Brain microvascular endothelial cell (primary cell): Measurements from ENCODE around the gene KLF13.
A peak's percentile ranks its signal among the peaks of the same experiment; 100 is the strongest.

Experiments used
- DNase-seq: peaks from one replicate; pipeline ENCODE4 v3.0.0-alpha.2; 2020
- H3K27ac ChIP-seq: fragments of 250-450 bp; sonication (Bioruptor Pico); 2 replicates; pipeline ENCODE4 v1.5.1; 2020; ENCODE audit warnings: mild to moderate bottlenecking, moderate library complexity
- H3K27me3 ChIP-seq: fragments of 250-450 bp; sonication (Bioruptor Pico); replicated peaks from 2 replicates; pipeline ENCODE4 v1.5.1; 2020; ENCODE audit warnings: mild to moderate bottlenecking
- H3K36me3 ChIP-seq: fragments of 250-450 bp; sonication (Bioruptor Pico); replicated peaks from 2 replicates; pipeline ENCODE4 v1.5.1; 2020; ENCODE audit warnings: mild to moderate bottlenecking
- H3K4me3 ChIP-seq: 2 replicates; pipeline ENCODE4 v1.5.1; 2011; ENCODE audit warnings: low read depth, mild to moderate bottlenecking, control low read depth, low read length, moderate library complexity
- in situ Hi-C: cut with HindIII; loops from 2 replicates; pipeline ENCODE4 v1.10.0; 2017; ENCODE audit warnings: low sequenced_read_pairs, low pct_ligation_motif_present
- TF ChIP-seq, protein P1 (sequence below): IDR thresholded peaks from 2 replicates; pipeline ENCODE4 v1.5.1; 2011; ENCODE audit warnings: low read depth, mild to moderate bottlenecking, moderate library complexity, low read length, control low read depth, inconsistent platforms; ENCODE audit errors: missing control alignments

KLF13 gene

DNA sequence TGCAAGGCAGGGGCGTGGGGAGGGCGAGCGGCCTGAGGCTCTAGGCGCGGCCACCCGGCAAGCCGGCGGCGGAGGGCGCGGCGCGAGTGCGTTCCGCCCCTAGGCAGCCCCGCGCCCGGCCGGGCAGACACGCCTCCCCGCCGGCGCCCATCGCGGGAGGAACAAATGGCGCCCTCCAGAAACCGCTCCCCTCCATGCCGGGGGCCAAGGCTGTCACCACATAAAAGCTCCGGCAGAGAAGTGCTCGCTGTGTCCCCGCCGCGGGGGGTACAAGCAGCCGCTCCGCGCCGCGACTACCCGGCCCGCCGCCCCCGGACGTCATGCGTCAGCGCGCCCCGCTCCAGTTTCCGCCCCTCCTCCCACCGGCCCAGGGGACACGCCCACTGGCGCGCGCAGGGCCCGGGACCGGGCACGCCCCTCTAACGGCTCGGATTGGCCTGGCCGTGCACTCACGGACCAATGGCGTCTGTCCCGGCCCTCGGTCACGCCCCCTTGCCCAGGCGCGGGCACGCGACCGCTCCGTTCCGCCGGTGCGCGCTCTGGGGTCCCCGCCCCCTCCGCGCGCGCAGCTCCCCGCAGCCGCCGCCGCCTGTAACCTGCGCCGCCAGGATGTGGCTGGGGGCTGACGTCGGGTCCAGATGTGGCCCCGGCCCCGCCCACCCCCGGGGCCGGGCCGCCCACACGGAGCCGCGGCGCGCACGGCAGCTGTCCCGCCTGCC is at the start of gene KLF13:
TSS of gene KLF13 (plus strand) at position 680 of the 719 bp plus-strand sequence. CDS start 378 bp downstream, outside the sequence.
- no peaks in the 10 kb centered on the region for H3K27me3 ChIP-seq
- no peaks in the 10 kb centered on the region for H3K36me3 ChIP-seq
- peak within 1 kb of the TSS; percentile 70 for H3K4me3 ChIP-seq
- in situ Hi-C loops, result no loop called here
- TF ChIP-seq, protein P1, sequence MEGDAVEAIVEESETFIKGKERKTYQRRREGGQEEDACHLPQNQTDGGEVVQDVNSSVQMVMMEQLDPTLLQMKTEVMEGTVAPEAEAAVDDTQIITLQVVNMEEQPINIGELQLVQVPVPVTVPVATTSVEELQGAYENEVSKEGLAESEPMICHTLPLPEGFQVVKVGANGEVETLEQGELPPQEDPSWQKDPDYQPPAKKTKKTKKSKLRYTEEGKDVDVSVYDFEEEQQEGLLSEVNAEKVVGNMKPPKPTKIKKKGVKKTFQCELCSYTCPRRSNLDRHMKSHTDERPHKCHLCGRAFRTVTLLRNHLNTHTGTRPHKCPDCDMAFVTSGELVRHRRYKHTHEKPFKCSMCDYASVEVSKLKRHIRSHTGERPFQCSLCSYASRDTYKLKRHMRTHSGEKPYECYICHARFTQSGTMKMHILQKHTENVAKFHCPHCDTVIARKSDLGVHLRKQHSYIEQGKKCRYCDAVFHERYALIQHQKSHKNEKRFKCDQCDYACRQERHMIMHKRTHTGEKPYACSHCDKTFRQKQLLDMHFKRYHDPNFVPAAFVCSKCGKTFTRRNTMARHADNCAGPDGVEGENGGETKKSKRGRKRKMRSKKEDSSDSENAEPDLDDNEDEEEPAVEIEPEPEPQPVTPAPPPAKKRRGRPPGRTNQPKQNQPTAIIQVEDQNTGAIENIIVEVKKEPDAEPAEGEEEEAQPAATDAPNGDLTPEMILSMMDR, result no peak
- DNase-seq, result peak; percentile 97
- peak within 1 kb of the TSS; percentile 93 for H3K27ac ChIP-seq

DNA sequence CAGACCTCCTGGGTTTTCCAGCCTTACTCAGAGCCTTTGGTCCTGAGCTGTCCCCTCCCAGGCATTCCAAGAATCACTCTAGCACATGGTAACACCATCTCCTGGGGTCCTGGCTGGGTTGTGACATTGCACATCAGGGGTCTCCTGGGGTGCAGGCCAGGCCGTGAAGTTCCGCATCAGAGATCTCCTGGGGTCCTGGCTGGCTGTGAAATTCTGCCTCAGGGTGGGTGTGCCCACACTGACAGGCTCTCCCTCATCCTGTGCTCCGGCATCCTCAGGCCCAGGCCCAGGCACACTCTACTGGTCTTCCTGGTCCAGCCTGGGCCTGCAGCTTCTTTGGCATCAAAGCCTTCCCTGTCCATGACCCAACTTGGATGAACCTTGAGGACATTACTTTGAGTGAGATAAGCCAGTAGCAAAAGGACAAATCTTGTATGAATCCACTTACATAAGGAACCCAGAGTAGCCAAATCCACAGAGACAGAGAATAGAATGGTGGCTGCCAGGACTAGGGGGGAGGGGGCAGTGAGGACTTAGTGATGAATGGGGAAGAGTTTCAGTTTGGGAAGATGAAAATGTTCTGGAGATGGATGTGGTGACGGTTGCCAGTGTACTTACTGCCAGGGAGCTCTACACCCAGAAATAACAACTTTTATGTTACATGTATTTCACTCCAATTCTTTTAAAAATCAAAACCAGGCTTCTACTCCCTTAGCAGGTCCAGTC is 49.1 kb upstream of the KLF13 start:
- in situ Hi-C loops, result no loop called here

DNA sequence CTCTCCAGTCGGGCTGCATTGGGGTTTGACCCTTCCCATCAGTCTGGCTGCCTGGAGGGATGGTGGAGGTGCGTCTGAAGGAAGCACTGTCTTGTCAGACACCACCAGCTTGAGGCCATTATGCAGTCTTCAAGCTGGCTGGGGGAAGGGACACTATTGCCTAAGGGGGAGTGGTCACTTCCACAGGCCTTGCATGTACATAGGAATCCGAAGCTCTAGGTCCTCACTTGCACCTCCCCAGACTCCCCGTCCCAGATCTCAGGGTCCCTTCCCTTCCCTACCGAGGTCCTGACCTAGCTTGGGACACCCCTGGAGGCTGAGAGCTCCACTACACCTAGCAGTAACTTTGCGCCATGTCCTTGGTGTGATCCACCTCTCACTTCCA is 48.6 kb upstream of the KLF13 start:
- DNase-seq, result no peak
- H3K27ac ChIP-seq, result no peak overlapping the region
- H3K27me3 ChIP-seq, result no peaks in the 10 kb centered on the region
- TF ChIP-seq, protein P1, result no peak
- H3K4me3 ChIP-seq, result no peak overlapping the region
- no peaks in the 10 kb centered on the region for H3K36me3 ChIP-seq
- in situ Hi-C loops, result no loop called here

More for the DNA sequence above, 49.1 kb upstream of the KLF13 start:
- Histone ChIP-seq H3K4me3 (no peak overlapping the region), H3K27ac (no peak overlapping the region), H3K36me3 (no peaks in the 10 kb centered on the region), H3K27me3 (no peaks in the 10 kb centered on the region)
- TF ChIP-seq, protein P1, result no peak
- DNase-seq, result no peak

DNA sequence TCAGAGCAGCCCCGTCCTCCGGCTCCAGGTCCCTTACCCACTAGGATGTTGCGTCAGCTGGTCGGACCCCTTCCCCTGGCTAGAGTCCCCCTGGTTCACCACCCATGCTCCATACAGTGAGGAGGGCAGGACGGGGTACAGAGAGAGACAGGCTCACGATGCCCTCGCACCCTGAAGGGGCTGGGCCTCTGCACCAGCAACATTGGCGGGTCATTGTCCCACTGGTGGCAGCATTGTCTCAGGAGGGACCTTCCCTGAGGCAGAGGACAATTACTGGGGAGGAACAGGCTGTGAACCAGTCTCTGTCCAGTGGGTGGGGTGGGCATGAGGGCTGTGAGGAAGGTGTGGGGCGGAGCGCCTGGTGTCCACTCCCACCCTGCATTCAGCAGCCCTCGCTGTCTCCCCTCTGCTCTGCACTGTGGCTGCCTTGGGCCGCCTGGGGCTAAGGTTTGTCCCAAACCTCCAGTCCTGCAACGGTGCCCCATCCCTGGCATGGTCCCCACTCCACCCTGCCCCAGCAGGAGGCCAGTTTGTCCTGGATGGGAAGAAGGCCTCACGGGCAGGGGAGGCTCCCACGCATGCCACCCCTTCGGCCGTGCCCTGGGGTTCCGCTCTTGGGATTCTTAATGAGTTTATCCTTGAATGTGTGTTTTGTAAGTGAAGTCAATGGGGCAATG is 48.0 kb upstream of the KLF13 start:
- H3K36me3 ChIP-seq, result no peaks in the 10 kb centered on the region
- no peak overlapping the region for H3K27ac ChIP-seq
- in situ Hi-C loops, result no loop called here
- H3K27me3 ChIP-seq, result no peaks in the 10 kb centered on the region
- no peak for DNase-seq
- no peak overlapping the region for H3K4me3 ChIP-seq
- TF ChIP-seq, protein P1, result no peak

DNA sequence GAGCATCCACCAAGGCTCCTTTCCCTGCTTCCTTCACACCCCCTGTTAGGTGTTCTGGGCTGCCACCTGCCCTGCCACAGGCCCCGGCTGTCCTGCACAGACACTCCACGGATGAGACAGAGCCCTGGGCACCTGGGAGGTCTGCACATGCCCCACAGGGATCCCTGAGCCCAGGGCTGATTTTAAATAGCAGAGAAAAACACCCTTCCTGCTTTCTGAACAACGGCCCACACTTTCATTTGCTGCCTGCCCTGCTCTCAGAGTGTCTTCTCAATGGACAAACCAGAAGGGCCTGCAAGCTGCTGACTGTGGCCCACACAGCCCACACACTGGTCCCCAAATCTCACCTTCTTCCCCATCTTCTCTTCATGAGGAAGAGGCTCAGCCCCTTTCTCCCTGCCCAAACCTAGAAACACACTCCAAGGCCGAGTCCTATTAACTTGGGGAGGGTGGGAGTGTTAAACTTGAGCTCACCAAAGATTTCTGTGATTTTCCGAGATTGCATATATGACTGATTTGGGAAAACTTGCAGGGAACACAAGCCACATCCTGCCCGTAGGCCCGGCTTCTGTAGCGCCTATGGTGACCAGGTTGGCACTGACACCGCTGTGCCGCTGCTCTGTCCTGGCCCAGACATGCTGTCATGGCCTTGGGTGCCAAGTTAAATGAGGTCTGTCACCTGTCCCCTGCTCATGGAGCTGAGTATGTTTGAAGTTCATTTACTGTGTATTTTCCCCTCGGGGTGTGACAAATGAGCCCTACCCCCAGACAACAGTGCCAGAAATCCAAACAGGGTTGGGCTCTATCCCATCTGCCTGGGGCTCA is 47.2 kb upstream of the KLF13 start:
- no peak for DNase-seq
- TF ChIP-seq, protein P1, result no peak
- Histone ChIP-seq H3K4me3 (no peak overlapping the region), H3K27me3 (no peaks in the 10 kb centered on the region), H3K36me3 (no peaks in the 10 kb centered on the region), H3K27ac (no peak overlapping the region)
- in situ Hi-C loops, result no loop called here
